Skeletal muscle satellite cell (primary cell): ENCODE data around the gene CPT2. TPM values are rescaled to one million over a fixed set of nuclear protein-coding genes. Genes with fewer than 3 reads are reported as not detected.
A peak's percentile ranks its signal among the peaks of the same experiment; 100 is the strongest.

Source experiments
- H3K27me3 ChIP-seq: 2 replicates; pipeline ENCODE4 v1.7.0; 2013; ENCODE audit warnings: low read length; ENCODE audit not compliant: control insufficient read depth, insufficient read depth
- H3K36me3 ChIP-seq: 2 replicates; pipeline ENCODE4 v1.7.0; 2013; ENCODE audit warnings: mild to moderate bottlenecking, control low read depth, low read length; ENCODE audit not compliant: insufficient read depth
- H3K4me1 ChIP-seq: 2 replicates; pipeline ENCODE4 v1.7.0; 2013; ENCODE audit warnings: low read length; ENCODE audit not compliant: control insufficient read depth, insufficient read depth
- H3K4me2 ChIP-seq: 2 replicates; pipeline ENCODE4 v1.7.0; 2013; ENCODE audit warnings: mild to moderate bottlenecking, low read length
- H3K4me3 ChIP-seq: 2 replicates; pipeline ENCODE4 v1.7.0; 2013; ENCODE audit warnings: low read length
- H3K9ac ChIP-seq: 2 replicates; pipeline ENCODE4 v1.7.0; 2013; ENCODE audit warnings: mild to moderate bottlenecking, low read depth, low read length, moderate library complexity
- H3K9me3 ChIP-seq: replicated peaks from 2 replicates; pipeline ENCODE4 v1.7.0; 2013; ENCODE audit warnings: mild to moderate bottlenecking, control low read depth, low read length
- total RNA-seq: library from RNA; depleted of rRNA; stranded (reverse); fragments of >200 nt; gene quantifications from 2 replicates; pipeline ENCODE4 v1.2.3, GENCODE V29; 2012; rRNA removed

The CPT2 gene
- total RNA-seq: 16.2 and 16.5 TPM in 2 replicates

GRCh38 chr1:53196485-53197290 lies at the start of gene CPT2:
CPT2 (plus strand) TSS chr1:53196824; CDS start chr1:53196944, 120 bp downstream.
- H3K4me1 ChIP-seq: peaks cover 25% of the 10 kb centered on the region
- H3K27me3 ChIP-seq: no peaks in the 10 kb centered on the region
- H3K4me3 ChIP-seq: peak within 1 kb of the TSS; percentile 91
- H3K9ac ChIP-seq: peak within 1 kb of the TSS; percentile 99
- no peaks in the 10 kb centered on the region for H3K9me3 ChIP-seq
- peak within 1 kb of the TSS; percentile 90 for H3K4me2 ChIP-seq
- H3K36me3 ChIP-seq: peaks cover 6% of the 10 kb centered on the region

- Histone ChIP-seq H3K36me3 (no peaks in the 10 kb centered on the region), H3K4me3 (no peak overlapping the region)
Observed at GRCh38 chr1:53147174-53147573, 49.5 kb upstream of the CPT2 start.

GRCh38 chr1:53148123-53148522 lies 48.5 kb upstream of the CPT2 start:
- Histone ChIP-seq H3K9ac (no peak overlapping the region), H3K4me1 (peaks cover 28% of the 10 kb centered on the region), H3K9me3 (no peaks in the 10 kb centered on the region), H3K27me3 (no peaks in the 10 kb centered on the region), H3K4me3 (no peak overlapping the region), H3K36me3 (no peaks in the 10 kb centered on the region), H3K4me2 (no peak overlapping the region)

More at GRCh38 chr1:53147174-53147573, 49.5 kb upstream of the CPT2 start:
- Histone ChIP-seq H3K9me3 (no peaks in the 10 kb centered on the region), H3K9ac (no peak overlapping the region), H3K4me1 (peaks cover 28% of the 10 kb centered on the region), H3K4me2 (no peak overlapping the region), H3K27me3 (no peaks in the 10 kb centered on the region)

- no peak overlapping the region for H3K4me2 ChIP-seq
- H3K27me3 ChIP-seq: no peaks in the 10 kb centered on the region
- H3K36me3 ChIP-seq: no peaks in the 10 kb centered on the region
- H3K4me1 ChIP-seq: no peaks in the 10 kb centered on the region
- no peak overlapping the region for H3K4me3 ChIP-seq
- H3K9me3 ChIP-seq: no peaks in the 10 kb centered on the region
- no peak overlapping the region for H3K9ac ChIP-seq
Observed at GRCh38 chr1:53153752-53154151, 42.9 kb upstream of the CPT2 start.

GRCh38 chr1:53154859-53155438 lies 41.7 kb upstream of the CPT2 start:
- Histone ChIP-seq H3K4me2 (no peak overlapping the region), H3K4me3 (no peak overlapping the region), H3K9me3 (no peaks in the 10 kb centered on the region), H3K27me3 (no peaks in the 10 kb centered on the region), H3K4me1 (no peaks in the 10 kb centered on the region), H3K9ac (no peak overlapping the region), H3K36me3 (no peaks in the 10 kb centered on the region)

GRCh38 chr1:53155534-53155933 lies 41.1 kb upstream of the CPT2 start:
- no peaks in the 10 kb centered on the region for H3K27me3 ChIP-seq
- no peak overlapping the region for H3K9ac ChIP-seq
- H3K9me3 ChIP-seq: no peaks in the 10 kb centered on the region
- H3K4me3 ChIP-seq: no peak overlapping the region
- no peaks in the 10 kb centered on the region for H3K4me1 ChIP-seq
- no peak overlapping the region for H3K4me2 ChIP-seq
- no peaks in the 10 kb centered on the region for H3K36me3 ChIP-seq

GRCh38 chr1:53155945-53156344 lies 40.7 kb upstream of the CPT2 start:
- Histone ChIP-seq H3K4me1 (no peaks in the 10 kb centered on the region), H3K9me3 (no peaks in the 10 kb centered on the region), H3K4me3 (no peak overlapping the region), H3K27me3 (no peaks in the 10 kb centered on the region), H3K36me3 (no peaks in the 10 kb centered on the region), H3K4me2 (no peak overlapping the region), H3K9ac (no peak overlapping the region)

GRCh38 chr1:53156783-53157182 lies 39.8 kb upstream of the CPT2 start:
- H3K4me1 ChIP-seq: no peaks in the 10 kb centered on the region
- H3K9me3 ChIP-seq: no peaks in the 10 kb centered on the region
- H3K4me2 ChIP-seq: no peak overlapping the region
- no peaks in the 10 kb centered on the region for H3K36me3 ChIP-seq
- H3K9ac ChIP-seq: no peak overlapping the region
- no peaks in the 10 kb centered on the region for H3K27me3 ChIP-seq
- H3K4me3 ChIP-seq: no peak overlapping the region

- H3K9me3 ChIP-seq: no peaks in the 10 kb centered on the region
- no peaks in the 10 kb centered on the region for H3K4me1 ChIP-seq
- H3K4me2 ChIP-seq: no peak overlapping the region
- H3K9ac ChIP-seq: no peak overlapping the region
- no peak overlapping the region for H3K4me3 ChIP-seq
- H3K27me3 ChIP-seq: peaks cover 13% of the 10 kb centered on the region
- H3K36me3 ChIP-seq: no peaks in the 10 kb centered on the region
Observed at GRCh38 chr1:53158900-53159299, 37.7 kb upstream of the CPT2 start.

GRCh38 chr1:53160924-53161378 lies 35.7 kb upstream of the CPT2 start:
- Histone ChIP-seq H3K9ac (no peak overlapping the region), H3K4me2 (no peak overlapping the region), H3K9me3 (no peaks in the 10 kb centered on the region), H3K4me3 (no peak overlapping the region), H3K27me3 (peaks cover 28% of the 10 kb centered on the region), H3K4me1 (no peaks in the 10 kb centered on the region), H3K36me3 (no peaks in the 10 kb centered on the region)

- Histone ChIP-seq H3K4me2 (no peak overlapping the region), H3K36me3 (no peaks in the 10 kb centered on the region), H3K9me3 (no peaks in the 10 kb centered on the region), H3K4me1 (no peaks in the 10 kb centered on the region), H3K4me3 (no peak overlapping the region), H3K27me3 (peaks cover 39% of the 10 kb centered on the region), H3K9ac (no peak overlapping the region)
Observed at GRCh38 chr1:53162621-53163020, 34.0 kb upstream of the CPT2 start.
